SK-N-SH treated with all-trans-retinoic acid at 6 μM for 48 hours (cell line): Measurements from ENCODE around the gene ARVCF.

ENCODE experiments used
- ARNTL ChIP-seq: fragments of 450-650 bp; formaldehyde crosslinking; IDR thresholded peaks from 2 replicates; pipeline ENCODE4 v1.5.0; 2020; ENCODE audit warnings: low read depth, mild to moderate bottlenecking, moderate library complexity, borderline replicate concordance
- CREB5 ChIP-seq: fragments of 250-450 bp; sonication (Bioruptor Pico); IDR thresholded peaks from 2 replicates; pipeline ENCODE4 v1.5.1; 2020; ENCODE audit warnings: low read depth, mild to moderate bottlenecking, moderate library complexity
- ISL1 ChIP-seq: fragments of 250-450 bp; sonication (Bioruptor Pico); IDR thresholded peaks from 2 replicates; pipeline ENCODE4 v2.1.2; 2022; ENCODE audit warnings: mild to moderate bottlenecking, moderate library complexity
- PPARA ChIP-seq: fragments of 250-450 bp; sonication (Bioruptor Pico); IDR thresholded peaks from 2 replicates; pipeline ENCODE4 v1.5.0; 2020; ENCODE audit warnings: mild to moderate bottlenecking, borderline replicate concordance
- RARB ChIP-seq: fragments of 250-450 bp; sonication (Bioruptor Pico); IDR thresholded peaks from 2 replicates; pipeline ENCODE4 v1.8.0; 2021; ENCODE audit warnings: mild to moderate bottlenecking, moderate library complexity
- TCF4 ChIP-seq: fragments of 250-450 bp; sonication (Bioruptor Pico); IDR thresholded peaks from 2 replicates; pipeline ENCODE4 v1.8.0; 2021; ENCODE audit warnings: mild to moderate bottlenecking, moderate library complexity, borderline replicate concordance
- ZFP3 ChIP-seq: fragments of 250-450 bp; sonication (Bioruptor Pico); IDR thresholded peaks from 2 replicates; pipeline ENCODE4 v1.5.0; 2020; ENCODE audit warnings: mild to moderate bottlenecking, moderate library complexity
- ZFP30 ChIP-seq: fragments of 450-650 bp; formaldehyde crosslinking; IDR thresholded peaks from 2 replicates; pipeline ENCODE4 v1.5.0; 2022; ENCODE audit warnings: mild to moderate bottlenecking, moderate library complexity
- ZNF70 ChIP-seq: fragments of 450-650 bp; formaldehyde crosslinking; IDR thresholded peaks from 2 replicates; pipeline ENCODE4 v1.5.0; 2020; ENCODE audit warnings: mild to moderate bottlenecking, moderate library complexity
- ZNF8 ChIP-seq: fragments of 450-650 bp; formaldehyde crosslinking; IDR thresholded peaks from 2 replicates; pipeline ENCODE4 v1.5.0; 2020; ENCODE audit warnings: mild to moderate bottlenecking, moderate library complexity

DNA sequence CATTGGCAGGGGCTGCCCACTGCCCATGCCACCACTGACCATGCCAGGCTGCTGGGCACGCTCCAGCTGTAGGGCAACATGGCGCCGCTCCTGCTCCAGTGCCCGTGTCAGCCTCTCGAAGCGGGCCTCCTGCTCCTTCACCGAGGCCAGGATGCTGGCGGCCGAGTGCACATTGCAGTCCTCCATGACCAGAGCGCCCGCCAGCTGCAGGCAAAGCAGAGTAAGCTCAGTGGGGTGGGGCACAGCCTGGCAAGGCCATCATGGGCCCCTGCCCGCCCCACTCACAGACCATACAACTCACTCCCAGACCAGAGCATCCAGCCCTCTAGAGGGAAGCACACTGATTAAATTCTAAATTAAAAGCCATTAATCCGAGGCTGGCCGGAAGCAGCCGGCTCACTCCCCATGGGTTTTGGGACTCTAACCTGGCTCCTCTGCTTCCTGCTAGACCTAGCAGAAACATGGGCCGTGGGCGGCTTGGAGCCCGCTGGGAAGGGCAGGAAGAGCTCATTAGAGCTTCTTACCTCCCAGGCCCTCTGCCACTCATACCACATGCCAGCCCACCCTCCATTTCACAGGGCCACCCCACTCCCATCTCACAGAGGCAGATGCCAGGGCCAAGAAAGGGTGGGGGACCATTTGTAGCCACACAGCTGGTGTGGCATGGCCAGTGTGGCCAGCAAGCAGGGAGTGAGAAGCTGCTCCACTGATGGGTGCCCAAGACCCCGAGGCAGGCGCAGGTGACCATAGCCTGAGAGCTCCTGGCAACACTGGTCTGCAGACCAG lies 25.8 kb downstream of the ARVCF start:
- TF ChIP-seq ZNF70 (CRISPR knock-in tag) = no peak
- no peak for TF ChIP-seq ARNTL
- no peak for TF ChIP-seq RARB (CRISPR knock-in tag)
- no peak for TF ChIP-seq PPARA (CRISPR knock-in tag)
- TF ChIP-seq ISL1 (CRISPR knock-in tag) = no peak
- no peak for TF ChIP-seq ZFP30 (CRISPR knock-in tag)
- no peak for TF ChIP-seq CREB5 (CRISPR knock-in tag)
- TF ChIP-seq TCF4 = no peak
- no peak for TF ChIP-seq ZFP3 (CRISPR knock-in tag)
- no peak for TF ChIP-seq ZNF8 (CRISPR knock-in tag)
